ENCODE data around the gene ZCCHC8.
"Not testable (repeated sequence)": the region's sequence is repeated elsewhere in the genome, so short reads cannot be mapped to it uniquely, and the experiment has no call there.

ZCCHC8 gene

DNA sequence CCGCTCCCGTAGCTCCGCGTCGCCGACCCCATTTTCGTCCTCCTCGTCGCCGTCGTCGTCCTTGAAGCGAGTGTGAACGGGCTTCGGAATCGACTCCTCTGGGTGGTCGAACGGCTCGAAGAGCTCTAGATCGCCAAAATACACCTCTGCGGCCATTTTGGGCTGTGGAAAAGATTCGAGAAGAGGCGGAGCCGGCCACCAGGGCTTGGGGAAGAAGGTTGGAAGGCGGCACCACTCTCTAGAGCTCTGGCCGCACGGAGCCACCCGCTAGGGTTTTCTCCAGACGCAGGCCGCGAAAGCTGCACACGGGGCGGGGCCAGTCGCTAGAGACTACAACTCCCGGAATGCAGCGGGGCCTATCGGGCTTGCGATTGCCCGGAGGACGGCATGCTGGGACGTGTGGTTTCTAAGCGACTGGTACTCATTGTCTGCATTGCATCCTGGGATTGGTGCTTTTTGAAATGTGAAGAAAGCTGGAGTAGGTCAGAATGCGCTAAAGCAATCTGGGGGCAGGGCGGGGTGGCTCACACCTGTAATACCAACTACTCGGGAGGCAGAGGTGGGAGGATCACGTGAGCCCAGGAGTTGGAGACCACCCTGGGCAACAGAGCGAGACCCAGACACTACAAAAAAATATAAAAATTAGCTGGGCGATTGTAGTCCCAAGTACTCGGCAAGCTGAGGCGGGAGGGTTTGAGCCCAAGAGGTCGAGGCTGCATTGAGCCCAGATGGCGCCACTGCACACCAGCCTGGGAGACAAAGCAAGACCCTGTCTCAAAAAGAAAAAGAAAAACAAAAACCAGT, at the start of gene ZCCHC8:
Gene ZCCHC8, minus strand, starts transcription at position 248 of the 804 bp plus-strand sequence. Its CDS starts 92 bp downstream, at position 156.
- DNase-seq (ENCODE audit: low read depth in 2 of 2): peak; percentile 90 to 93

DNA sequence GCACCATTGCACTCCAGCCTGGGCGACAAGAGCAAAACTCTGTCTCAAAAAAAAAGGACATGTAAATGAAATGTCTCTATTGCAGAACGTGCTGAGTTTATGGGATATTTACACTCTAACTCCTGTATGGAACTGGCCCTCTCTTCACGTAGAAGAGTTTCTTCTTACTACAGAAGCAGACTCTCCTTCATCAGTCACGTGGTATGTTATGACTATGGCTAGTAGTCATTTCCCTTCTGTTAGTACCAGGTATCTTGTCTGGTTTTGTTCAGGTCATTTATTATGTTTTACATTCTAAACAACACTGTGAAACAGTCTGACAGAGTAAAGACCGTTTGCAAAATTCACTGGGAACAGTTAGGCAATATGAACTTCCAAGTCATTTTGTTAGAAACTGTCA, 46.6 kb upstream of the ZCCHC8 start:
- DNase-seq (ENCODE audit: low read depth in 2 of 2): no peak

GRCh38 chr12:122545855-122546254, 45.1 kb upstream of the ZCCHC8 start:
- DNase-seq (ENCODE audit: low read depth in 2 of 2): no peak

DNA sequence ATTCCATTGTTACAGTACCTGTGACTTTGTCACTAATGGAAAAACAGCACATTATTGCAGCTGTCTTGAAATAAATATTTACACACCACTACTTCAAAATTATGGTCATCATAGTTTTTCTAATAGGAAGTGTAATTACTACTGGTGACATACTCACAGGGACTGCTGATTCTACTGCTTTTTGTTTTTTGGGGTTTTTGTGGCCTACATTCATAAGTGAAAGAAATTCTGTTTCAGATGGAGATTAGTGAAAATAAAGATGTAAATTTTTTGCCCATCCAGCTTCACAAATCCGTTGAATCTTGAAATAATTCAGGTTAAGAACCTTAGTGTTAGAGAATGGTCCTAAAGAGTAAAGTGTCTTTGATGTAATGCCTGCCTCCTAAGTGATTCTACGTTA, 43.8 kb upstream of the ZCCHC8 start:
- no peak for DNase-seq (ENCODE audit: low read depth in 2 of 2)

- no peak for DNase-seq (ENCODE audit: low read depth in 2 of 2)
These were observed 37.8 kb upstream of the ZCCHC8 start for GRCh38 chr12:122538496-122538895.

- DNase-seq (ENCODE audit: low read depth in 2 of 2): no peak
These were observed 36.3 kb upstream of the ZCCHC8 start for GRCh38 chr12:122537021-122537420.

GRCh38 chr12:122533856-122534255, 33.1 kb upstream of the ZCCHC8 start:
- no peak for DNase-seq (ENCODE audit: low read depth in 2 of 2)

GRCh38 chr12:122528992-122529391, 28.3 kb upstream of the ZCCHC8 start:
- DNase-seq (ENCODE audit: low read depth in 2 of 2): no peak

- DNase-seq (ENCODE audit: low read depth in 2 of 2): no peak
These were observed 27.9 kb upstream of the ZCCHC8 start for GRCh38 chr12:122528582-122528981.

DNA sequence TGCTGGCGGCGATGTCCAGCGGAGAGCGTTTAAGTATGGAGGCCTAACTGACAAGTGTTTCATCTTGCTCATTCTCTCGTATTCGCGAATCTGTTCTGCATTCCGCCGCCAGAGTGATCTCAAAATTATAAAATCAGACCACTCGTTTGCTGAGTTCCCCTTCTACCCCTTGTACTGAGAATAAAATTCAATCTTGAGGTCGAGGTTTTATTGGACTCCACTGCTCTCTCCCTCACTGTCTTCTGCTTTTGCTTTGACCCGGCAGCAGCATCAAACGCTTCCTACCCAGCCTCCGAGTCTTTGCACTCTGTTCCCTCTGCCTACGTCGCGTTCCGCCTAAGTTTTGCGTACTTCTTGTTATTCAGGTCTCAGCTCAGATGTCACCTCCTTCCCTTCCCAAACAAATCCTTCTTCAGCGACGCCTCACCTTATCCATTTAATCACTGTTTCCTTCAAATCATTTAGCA, 26.8 kb upstream of the ZCCHC8 start:
- DNase-seq (ENCODE audit: low read depth in 2 of 2): no peak

- peak; percentile 99 for DNase-seq (ENCODE audit: low read depth in 2 of 2)
These were observed 26.1 kb upstream of the ZCCHC8 start, which contains the start of the genes KNTC1 and RSRC2 for GRCh38 chr12:122526683-122527477. Gene KNTC1, plus strand, starts transcription at chr12:122527249. Its CDS starts 2,815 bp downstream, at chr12:122530064. Gene RSRC2, minus strand, starts transcription at chr12:122526936. Its CDS starts 83 bp downstream, at chr12:122526853.

GRCh38 chr12:122523846-122524718, 23.4 kb upstream of the ZCCHC8 start:
- no peak for DNase-seq (ENCODE audit: low read depth in 2 of 2)

GRCh38 chr12:122523280-122523679, 22.5 kb upstream of the ZCCHC8 start:
- DNase-seq (ENCODE audit: low read depth in 2 of 2): no peak

DNA sequence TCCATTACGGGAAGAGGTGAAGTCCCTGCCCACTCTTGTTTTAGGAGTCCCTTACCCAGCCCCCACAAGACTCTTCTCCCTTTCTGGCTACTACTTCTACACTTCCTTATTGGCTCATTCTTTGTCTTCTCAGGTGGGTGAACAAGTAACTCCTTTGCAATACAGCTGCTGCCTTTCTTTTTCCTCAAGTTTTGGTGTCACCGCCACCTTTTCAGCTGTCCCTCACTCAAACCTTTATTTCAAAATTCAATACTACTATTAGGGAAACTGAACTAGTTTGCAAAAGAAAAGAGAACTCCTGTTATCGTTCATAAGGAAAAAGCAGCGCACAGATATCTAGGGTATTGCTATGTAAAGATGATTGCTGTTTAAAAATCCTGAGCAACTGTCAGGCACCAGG, 19.9 kb upstream of the ZCCHC8 start:
- no peak for DNase-seq (ENCODE audit: low read depth in 2 of 2)

DNA sequence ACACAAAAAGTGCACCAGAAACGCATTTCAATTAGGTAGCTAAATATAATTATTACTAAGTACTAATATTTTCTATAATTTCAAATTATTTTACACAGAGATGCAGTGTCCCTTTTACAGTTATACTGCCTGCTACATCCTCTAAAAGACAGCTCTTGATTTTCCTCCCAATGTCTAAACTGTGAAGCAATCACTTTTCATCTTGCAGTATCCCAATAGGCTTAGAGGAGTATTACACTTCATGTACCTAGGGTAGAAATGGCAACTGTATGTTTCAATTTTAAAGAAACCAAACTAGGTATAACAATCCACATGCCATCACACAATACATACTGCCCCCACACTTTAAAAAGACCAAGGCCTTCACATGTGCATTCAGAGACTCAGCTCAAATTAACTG, 18.7 kb upstream of the ZCCHC8 start:
- no peak for DNase-seq (ENCODE audit: low read depth in 2 of 2)

- DNase-seq (ENCODE audit: low read depth in 2 of 2): no peak
These were observed 18.2 kb upstream of the ZCCHC8 start for GRCh38 chr12:122518908-122519307.

GRCh38 chr12:122517877-122518276, 17.1 kb upstream of the ZCCHC8 start:
- DNase-seq (ENCODE audit: low read depth in 2 of 2): no peak

DNA sequence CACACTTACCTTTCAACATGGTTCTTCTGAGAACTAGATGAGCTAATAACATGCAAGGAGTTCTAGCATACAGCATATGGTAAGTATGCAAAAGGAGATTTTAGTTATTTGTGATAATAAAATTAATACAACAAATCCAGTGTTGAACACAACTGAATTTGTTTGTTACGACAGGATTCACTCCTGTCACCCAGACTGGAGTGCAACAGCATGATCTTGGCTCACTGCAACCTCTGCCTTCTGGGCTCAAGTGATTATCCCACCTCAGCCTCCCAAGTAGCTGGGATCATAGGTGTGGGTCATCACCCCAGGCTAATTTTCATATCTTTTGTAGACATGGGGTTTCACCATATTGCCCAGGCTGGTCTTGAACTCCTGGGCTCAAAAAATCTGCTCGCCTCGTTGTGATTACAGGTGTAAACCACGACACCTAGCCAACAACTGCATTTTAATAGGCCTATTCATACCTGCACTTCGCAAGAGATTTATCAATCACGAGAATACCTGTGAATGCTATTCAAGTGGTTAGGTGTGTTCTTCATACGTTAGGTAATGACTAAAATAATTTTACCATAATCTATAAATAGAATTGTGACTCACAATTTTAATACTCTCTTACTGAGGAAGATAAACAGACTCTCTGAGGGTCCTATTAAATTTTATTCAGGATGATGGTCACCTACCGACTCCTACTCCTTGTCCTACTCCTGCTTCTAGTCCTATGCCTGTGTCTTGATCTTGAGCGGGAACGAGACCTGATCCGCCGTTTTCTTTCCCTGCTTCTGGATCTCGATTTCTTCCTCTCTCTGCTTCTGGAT, 16.0 kb upstream of the ZCCHC8 start:
- no peak for DNase-seq (ENCODE audit: low read depth in 2 of 2)

DNA sequence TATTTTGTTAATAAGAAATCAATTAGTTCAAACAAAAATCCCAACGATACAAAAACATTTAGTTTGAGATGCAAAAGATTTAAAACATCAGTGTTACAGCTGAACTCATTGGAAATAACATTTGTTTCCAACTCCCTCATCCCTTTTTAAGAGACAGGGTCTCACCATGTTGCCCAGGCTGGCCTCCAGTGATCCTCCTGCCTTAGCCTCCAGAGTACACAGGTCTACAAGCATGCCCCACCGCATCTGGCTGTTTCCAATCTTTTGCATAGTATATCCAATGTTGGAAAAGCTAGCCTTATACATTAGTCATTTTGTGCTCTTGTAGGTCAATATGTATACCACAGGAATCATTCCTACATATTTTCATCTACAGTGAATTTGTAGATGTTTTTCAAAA, 14.5 kb upstream of the ZCCHC8 start:
- DNase-seq (ENCODE audit: low read depth in 2 of 2): no peak

GRCh38 chr12:122513660-122514059, 12.9 kb upstream of the ZCCHC8 start:
- DNase-seq (ENCODE audit: low read depth in 2 of 2): no peak

DNA sequence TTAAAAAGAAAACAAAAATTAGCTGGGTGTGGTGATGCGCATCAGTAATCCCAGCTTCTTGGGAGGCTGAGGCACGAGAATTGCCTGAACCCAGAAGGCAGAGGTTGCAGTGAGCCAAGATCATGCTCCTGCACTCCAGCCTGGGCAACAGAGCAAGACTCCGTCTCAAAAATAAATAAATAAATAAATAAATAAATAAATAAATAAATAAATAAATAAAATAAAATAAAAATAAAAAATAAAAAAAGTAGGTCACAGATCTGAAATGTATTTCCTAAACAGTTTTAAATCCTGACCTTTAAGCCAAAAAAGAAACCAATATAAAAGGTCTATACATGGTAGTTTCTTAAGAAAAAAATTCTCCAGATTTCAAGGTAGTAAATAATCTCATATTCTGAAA, 12.3 kb upstream of the ZCCHC8 start:
- DNase-seq (ENCODE audit: low read depth in 2 of 2): not testable (repeated sequence)

All from fibroblast of skin of left biceps (primary cell).